Activated effector memory CD4-positive, alpha-beta T cell treated with Interleukin-2 at 50 U/mL for 16 hours (primary cell): Measurements from ENCODE around the gene MGLL.
"Not testable (repeated sequence)": the region's sequence is repeated elsewhere in the genome, so short reads cannot be mapped to it uniquely, and the experiment has no call there.

Experiments
- DNase-seq: peaks from one replicate; pipeline ENCODE4 v3.0.0-alpha.2; 2020

Gene MGLL

GRCh38 chr3:127684871-127685707 lies 137.2 kb downstream of the MGLL start:
- DNase-seq: no peak

DNA sequence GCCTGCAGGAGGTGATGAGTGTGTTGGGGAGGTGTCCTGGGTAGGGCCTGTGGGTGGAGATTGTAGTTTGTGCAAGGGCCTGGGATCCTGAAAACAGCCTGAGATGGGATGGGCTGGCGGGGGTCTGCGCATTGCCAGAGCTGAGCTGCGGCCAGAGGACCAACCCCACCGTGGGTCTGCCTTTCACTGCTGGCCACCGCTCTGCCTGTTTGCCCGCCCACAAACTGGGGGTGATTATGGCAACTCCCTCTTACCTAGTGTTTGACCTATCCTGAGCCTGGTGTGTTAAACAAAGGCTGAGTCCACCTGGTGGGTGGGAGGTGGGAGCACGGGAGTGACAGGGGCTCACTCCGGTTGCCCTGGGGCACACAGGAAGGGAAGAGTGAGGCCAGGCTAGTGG lies 139.8 kb downstream of the MGLL start:
- no peak for DNase-seq

DNA sequence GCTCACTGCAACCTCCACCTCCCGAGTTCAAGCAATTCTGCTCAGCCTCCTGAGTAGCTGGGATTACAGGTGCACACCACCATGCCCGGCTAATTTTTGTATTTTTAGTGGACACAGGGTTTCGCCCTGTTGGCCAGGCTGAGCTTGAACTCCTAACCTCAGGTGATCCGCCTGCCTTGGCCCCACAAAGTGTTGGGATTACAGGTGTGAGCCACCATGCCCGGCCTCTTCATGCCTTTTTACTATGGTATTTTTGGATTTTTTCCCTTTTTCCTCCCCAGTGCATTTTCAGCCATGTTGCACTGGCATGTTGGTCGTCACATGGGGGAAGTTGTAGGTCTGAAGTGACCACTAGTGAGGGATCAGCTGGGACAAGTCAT lies 140.2 kb downstream of the MGLL start:
- not testable (repeated sequence) for DNase-seq

DNA sequence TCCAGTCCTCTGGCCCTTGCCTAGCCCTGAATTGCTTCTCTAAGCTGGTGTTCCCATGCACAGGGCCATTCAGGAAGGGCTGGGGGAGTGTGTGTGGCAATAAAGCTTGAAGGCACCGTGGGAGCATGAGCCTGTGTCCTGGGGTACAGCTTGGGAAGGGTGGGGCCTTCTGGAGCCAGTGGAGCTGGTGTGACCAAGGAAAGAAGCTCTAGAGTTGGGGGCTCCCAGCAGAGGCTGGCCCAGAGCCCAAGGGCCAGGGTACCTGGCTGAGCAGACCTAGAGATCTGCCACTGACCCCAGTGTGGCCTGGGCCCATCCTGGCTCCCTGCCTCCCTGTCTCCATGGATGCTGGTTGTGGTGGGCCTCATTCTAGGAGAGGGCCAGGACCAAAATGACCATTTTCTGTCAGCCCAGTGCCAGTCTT lies 141.5 kb downstream of the MGLL start:
- DNase-seq: no peak

DNA sequence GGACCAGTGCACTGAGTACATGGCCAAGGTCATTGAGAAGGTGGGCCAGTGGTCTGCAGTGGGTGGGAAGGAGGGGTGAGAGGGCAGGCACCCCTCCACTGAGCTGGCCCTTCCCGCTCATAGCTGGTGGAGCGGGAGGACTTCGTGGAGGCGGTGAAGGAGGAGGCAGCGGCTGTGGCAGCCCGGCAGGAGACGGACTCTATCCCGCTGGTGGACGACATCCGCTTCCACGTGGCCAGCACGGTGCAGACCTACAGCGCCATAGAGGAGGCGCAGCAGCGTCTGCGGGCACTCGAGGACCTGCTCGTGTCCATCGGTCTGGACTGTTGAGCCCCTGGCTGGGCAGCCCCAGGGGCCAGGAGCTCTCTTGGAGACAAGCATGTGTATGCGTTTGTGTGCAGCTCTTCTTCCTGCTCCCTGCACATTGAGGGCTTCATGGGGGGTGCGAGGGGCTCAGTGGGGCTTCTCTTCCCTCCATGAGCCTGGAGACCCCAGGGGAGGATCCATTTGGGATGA lies 142.1 kb downstream of the MGLL start:
- no peak for DNase-seq

- DNase-seq: no peak
These were observed 142.7 kb downstream of the MGLL start for GRCh38 chr3:127679534-127680145.

GRCh38 chr3:127678611-127679533 lies 143.4 kb downstream of the MGLL start:
- DNase-seq: no peak

DNA sequence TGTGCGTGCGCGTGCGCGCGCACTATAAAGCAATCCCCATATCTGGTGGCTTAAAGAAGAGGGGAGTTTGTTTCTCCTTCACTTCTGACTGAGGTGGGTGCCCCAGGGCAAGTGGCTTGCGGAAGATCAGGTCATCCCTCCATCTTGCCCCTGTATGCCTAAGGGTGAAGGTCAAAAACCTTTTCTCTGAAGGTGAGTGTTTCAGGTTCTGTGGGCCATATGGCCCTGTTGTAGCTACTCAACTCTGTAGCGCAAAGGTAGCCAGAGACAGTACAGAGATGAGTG lies 144.1 kb downstream of the MGLL start:
- no peak for DNase-seq

DNA sequence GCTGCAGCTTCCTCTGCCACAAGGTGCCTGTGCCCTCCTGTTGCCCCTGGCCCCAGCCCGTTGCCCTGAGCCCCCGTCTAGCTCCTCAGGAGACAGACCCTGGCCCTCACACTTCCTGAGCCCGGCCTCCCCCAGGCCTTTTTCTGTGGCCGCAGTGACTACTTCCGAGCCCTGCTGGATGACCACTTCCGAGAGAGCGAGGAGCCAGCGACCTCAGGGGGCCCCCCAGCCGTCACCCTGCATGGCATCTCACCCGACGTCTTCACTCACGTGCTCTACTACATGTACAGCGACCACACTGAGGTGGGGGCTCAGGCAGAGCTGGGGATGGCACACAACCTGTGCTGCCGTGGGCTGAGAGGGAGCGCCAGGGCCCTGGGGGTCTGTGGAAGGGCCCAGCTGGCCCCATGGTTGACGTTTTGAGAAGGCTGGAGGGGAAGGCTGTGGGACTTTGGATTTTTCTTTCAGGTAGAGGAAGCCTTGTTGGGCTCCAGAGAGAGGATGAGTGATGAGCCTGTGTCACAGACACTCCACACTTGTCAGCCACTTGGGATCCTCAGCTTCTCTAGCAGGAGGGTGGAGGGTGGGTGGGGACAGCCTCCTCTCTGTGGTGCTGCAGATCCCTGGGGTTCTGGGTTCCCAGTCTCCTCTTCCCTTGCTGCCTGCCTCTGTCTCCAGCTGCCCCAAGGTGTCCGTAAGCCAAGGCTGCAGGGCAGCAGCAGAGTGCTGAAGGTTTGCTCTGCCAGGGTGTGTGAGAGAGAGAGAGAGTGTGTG lies 144.6 kb downstream of the MGLL start:
- DNase-seq: no peak

DNA sequence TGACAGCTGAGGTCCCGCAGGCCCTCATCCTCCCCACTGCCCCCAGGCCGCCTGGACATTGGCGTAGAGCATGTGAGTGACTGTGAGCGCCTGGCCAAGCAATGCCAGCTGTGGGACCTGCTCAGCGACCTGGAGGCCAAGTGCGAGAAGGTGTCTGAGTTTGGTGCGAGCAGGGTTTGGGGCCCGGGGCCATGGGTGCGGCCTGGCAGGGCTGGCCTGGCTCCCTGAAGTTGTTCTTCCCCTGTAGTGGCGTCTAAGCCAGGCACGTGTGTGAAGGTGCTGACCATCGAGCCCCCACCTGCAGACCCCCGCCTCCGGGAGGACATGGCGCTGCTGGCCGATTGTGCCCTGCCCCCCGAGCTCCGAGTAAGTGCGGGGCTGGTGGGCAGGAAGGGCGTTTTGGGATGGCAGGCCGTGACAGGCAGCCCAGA lies 145.4 kb downstream of the MGLL start:
- DNase-seq: no peak

DNA sequence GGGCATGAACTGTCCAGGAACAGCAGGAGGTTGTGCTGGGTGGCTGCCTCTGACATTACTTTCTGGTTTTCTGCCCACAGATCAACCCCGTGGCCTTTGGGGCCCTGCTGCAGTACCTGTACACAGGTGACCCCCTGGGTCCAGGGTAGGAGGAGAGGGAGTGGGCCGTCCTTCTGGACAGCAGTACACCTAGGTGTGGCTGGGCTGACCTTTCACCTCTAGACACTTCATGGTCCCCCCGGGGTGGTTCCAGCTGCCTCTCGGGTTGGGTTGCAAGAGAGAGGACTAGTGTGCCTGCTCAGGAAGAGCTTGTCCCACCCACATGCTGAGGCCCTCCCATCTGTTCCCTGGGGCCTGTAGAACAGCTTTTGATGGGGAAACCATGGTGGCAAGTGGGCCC lies 145.9 kb downstream of the MGLL start:
- no peak for DNase-seq

- DNase-seq: no peak
These were observed 146.5 kb downstream of the MGLL start for GRCh38 chr3:127675651-127676391.

DNA sequence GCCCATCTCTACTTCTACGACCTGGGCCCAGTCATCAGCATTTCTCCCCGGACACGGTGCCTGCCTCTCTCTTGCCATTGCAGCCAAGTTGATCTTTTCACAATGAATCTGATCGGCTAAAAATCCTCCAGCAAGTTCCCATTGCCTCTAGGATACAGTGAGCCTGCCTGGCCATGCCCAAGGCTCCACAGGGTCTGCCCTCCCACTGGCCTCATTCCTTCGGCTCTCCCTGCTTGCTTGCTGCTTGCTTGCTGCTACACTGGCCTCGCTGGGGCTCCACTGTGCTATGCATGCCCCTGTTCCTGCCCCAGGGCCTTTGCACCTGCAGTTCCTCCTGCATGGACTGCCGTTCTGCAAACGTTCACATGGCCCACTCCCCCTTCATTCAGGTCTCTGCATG lies 147.5 kb downstream of the MGLL start:
- no peak for DNase-seq

GRCh38 chr3:127674101-127674721 lies 148.1 kb downstream of the MGLL start:
- no peak for DNase-seq

GRCh38 chr3:127673191-127674100 lies 148.9 kb downstream of the MGLL start:
- DNase-seq: no peak

- peak; percentile 84 for DNase-seq
These were observed 149.7 kb downstream of the MGLL start, which contains the start of gene ABTB1 for GRCh38 chr3:127672429-127673190. Gene ABTB1, plus strand, starts transcription at chr3:127672952. Its CDS starts 74 bp downstream, at chr3:127673026.

DNA sequence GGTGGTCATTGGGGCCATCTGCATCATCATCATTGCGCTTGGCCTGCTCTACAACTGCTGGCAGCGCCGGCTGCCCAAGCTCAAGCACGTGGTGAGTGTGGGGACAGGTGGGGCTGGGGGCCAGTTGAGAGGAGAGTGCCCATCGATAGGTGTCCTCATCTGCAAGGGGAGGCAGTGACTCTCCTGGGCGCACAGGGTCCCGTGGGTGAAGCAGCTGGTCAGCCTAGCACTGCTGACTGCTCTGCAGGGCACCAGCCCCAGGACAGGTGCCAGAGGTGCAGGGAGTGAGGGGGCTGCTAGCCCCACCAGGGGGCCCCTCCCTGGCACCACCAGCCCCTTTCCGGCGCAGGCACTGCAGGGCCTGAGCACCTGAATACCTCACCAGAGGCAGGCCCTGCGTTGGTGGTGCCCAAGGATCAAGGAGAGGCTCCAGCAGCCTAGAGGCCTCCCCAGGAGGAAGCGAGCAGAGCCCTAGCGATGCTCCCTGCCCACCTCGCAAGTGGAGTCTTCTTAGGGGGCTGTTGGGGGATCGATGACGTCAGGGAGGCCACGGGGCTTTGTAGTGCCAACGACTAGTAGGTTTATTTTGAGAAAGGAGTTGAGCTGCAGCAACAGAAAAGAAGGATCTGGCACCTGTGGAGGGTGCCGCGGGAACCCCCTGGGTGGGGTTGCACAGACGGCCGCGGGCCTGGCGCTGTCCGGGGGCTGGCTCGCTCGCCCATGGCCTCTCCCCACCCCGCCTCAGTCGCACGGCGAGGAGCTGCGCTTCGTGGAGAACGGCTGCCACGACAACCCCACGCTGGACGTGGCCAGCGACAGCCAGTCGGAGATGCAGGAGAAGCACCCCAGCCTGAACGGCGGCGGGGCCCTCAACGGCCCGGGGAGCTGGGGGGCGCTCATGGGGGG lies 150.5 kb downstream of the MGLL start:
- DNase-seq: peak; percentile 16
